ENCODE results near the gene MFRP. TPM values are rescaled to one million over a fixed set of nuclear protein-coding genes. Genes with fewer than 3 reads are reported as not detected.

Gene MFRP
- total RNA-seq, 2 experiments from 2014 or later: not detected

DNA sequence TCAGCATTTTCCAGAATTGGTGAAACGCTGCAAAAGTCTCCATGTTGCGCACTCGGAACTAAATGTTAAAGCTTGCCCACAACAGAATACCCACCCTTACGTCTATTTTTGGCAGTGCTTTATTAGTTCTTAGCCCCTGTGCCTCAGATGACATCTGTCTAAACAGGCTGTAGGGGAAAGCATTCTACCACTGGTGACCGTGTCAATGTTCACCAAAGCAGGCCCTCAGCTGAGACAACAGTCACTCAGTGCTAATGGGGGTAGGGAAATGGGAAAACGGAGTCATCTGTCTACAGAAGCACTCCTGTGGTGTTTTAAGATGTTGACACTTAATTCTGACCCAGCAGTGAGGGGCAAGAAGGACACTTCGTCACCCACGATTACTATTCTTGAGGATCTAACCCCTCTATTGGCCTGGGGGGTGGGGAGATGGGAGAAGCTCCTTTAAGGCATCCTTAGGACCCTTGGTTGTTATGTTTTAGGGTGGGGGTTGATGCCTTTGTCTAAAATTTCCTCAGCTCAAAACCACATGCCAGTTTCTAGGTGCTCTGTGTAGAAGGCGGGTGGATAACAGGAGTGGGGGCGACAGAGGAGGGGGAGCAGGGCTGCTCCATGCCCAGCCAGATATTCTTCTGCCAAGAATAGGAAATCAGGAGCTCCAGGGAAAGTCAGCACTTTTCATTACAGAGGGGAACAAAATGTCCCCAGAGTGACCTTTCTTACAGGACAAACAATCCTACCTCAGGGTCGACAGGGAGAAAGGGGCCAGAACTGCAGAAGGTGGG, 15.6 kb upstream of the MFRP start:
- no peak overlapping the region for H3K4me3 Mint-ChIP-seq
- intact Hi-C loops (cut with micrococcal nuclease): no loop called here
- peaks cover 34% of the 10 kb centered on the region for H3K27me3 Mint-ChIP-seq (ENCODE audit: low read depth)
- H3K4me1 Mint-ChIP-seq (ENCODE audit: low read depth): peaks cover 10% of the 10 kb centered on the region
- no peak for DNase-seq
- no peaks in the 10 kb centered on the region for H3K9me3 Mint-ChIP-seq
- H3K27ac Mint-ChIP-seq: no peak overlapping the region
- CTCF ChIA-PET: interaction anchor here (0.6 to 3.3 kb wide), 9 partner anchors 8 to 113 kb away, joined by 3 to 12 read pairs (median 5); partner anchors contain the start of genes C1QTNF5 and USP2
- H3K36me3 Mint-ChIP-seq (ENCODE audit: low read depth): no peaks in the 10 kb centered on the region

DNA sequence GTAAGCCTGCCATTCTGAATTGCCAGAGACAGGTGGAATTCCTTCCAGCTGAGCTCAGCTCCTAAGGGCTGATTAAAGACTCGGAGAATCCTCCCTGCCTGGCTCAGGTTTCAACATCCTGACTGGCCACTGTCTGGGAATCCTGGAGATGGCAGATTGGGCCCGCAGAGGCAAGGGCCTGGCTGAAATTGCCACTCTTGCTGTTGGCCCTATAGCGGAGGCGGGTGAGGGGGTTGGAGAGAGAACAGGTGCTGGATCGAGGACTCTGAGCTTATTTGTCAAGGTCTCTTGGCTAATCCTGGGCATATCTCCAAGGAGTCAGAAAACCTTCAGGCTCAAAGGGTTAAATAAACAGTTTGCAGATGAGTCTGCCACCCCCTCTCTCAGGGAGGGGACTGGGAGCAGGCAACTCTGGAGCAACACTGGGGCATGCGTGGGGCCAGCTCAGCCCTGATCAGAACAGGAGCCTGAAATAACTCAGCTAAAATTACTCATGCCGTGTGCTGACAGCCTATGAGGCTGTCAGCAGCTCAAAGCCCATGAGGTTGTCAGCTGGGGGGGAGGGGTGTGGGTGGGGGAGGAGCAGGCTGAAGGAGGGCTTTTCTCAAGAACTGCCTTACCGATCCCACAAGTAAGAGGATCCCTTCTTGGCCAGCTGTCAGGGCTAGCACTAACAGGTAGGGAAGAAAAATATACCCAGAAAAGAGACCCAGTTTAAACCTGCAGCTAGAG, 14.7 kb upstream of the MFRP start:
- H3K4me3 Mint-ChIP-seq: no peak overlapping the region
- intact Hi-C loops (cut with micrococcal nuclease): no loop called here
- CTCF ChIA-PET: interaction anchor here (1.1 to 3.3 kb wide), 9 partner anchors 9 to 114 kb away, joined by 3 to 12 read pairs (median 5); partner anchors contain the start of gene USP2
- H3K4me1 Mint-ChIP-seq (ENCODE audit: low read depth): peaks cover 12% of the 10 kb centered on the region
- no peaks in the 10 kb centered on the region for H3K36me3 Mint-ChIP-seq (ENCODE audit: low read depth)
- DNase-seq: peak; percentile 72
- H3K27me3 Mint-ChIP-seq (ENCODE audit: low read depth): peaks cover 27% of the 10 kb centered on the region
- no peaks in the 10 kb centered on the region for H3K9me3 Mint-ChIP-seq
- H3K27ac Mint-ChIP-seq: no peak overlapping the region

DNA sequence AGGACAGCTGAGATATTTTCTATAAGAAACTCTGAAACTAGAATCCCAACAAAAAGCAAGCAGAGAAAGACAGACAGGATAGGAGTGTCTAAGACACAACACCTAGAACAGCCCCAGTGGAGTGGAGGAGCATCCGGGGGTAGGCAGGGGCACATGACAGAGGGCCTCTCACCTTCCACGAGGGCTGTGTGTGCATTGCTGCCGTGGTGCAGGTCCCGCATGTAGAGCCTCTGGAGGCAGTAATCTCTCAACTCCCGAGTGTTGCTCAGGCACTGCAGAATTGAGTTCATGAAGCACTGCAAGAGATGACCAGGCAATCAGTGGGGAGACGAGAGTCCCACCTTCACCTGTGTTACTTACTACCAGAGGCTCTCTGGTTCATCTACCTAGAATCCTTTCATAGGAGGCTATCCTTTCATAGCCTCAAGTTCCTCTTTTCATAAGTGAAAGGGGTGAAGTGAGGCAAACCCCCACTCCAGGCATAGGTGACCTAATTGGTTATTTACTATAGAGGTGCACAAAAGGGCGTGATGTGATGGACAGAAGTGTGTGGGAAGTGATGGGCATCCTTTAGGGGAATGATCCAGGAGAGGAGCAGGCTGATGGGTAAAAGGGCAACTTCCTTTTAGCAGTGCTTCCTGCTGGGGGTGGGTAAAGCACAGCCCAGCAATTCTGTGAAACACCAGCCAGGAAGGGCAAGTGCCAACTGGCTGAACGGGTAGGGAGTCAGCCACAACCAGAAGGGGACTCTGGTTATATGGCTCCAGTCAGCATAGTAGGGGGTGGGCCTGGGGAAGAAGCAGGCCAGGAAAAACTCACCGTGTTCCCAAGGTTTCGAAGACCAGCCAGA, 13.1 kb upstream of the MFRP start:
- Mint-ChIP-seq H3K36me3 (ENCODE audit: low read depth) (no peaks in the 10 kb centered on the region), H3K4me3 (no peak overlapping the region), H3K27ac (no peak overlapping the region), H3K9me3 (no peaks in the 10 kb centered on the region), H3K4me1 (ENCODE audit: low read depth) (peaks cover 12% of the 10 kb centered on the region), H3K27me3 (ENCODE audit: low read depth) (peaks cover 23% of the 10 kb centered on the region)
- no peak for DNase-seq
- intact Hi-C loops (cut with micrococcal nuclease): loop anchor here (10.0 kb wide), 1 partner anchor 365 kb away; the partner anchor contains the start of gene NECTIN1
- CTCF ChIA-PET: interaction anchor here (1.5 to 4.8 kb wide), 4 partner anchors 19 to 117 kb away, joined by 5 to 132 read pairs (median 50); partner anchors contain the start of gene USP2

DNA sequence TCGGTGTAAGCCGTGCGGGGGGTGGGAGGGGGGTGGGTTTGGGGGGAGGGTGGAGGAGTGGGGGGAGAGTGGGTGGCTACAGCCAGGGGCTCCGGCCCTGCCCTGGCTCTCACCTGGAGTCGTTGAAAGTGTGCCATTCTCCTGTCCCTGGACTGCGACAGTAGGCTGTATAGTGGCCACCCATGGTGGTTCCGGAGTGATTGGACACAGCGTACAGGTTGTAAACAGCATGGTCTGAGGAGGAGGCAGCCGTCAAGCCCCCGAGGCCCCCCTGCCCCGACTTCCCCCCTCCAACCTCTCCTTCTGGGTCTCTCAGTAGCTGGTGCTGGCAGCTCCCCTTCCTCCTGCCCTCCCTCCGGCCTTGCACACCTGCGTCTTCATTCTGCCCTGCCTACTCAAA, 10.6 kb upstream of the MFRP start:
- Mint-ChIP-seq H3K4me3 (peak overlapping the region; percentile 17), H3K9me3 (no peaks in the 10 kb centered on the region), H3K36me3 (ENCODE audit: low read depth) (no peaks in the 10 kb centered on the region), H3K4me1 (ENCODE audit: low read depth) (peaks cover 9% of the 10 kb centered on the region), H3K27me3 (ENCODE audit: low read depth) (peaks cover 21% of the 10 kb centered on the region), H3K27ac (no peak overlapping the region)
- CTCF ChIA-PET: interaction anchor here (0.5 to 4.8 kb wide), 18 partner anchors 8 to 402 kb away, joined by 3 to 132 read pairs (median 6); partner anchors contain the start of genes NECTIN1 and USP2
- intact Hi-C loops (cut with micrococcal nuclease): loop anchor here (10.0 kb wide), 1 partner anchor 368 kb away; the partner anchor contains the start of gene NECTIN1
- no peak for DNase-seq

DNA sequence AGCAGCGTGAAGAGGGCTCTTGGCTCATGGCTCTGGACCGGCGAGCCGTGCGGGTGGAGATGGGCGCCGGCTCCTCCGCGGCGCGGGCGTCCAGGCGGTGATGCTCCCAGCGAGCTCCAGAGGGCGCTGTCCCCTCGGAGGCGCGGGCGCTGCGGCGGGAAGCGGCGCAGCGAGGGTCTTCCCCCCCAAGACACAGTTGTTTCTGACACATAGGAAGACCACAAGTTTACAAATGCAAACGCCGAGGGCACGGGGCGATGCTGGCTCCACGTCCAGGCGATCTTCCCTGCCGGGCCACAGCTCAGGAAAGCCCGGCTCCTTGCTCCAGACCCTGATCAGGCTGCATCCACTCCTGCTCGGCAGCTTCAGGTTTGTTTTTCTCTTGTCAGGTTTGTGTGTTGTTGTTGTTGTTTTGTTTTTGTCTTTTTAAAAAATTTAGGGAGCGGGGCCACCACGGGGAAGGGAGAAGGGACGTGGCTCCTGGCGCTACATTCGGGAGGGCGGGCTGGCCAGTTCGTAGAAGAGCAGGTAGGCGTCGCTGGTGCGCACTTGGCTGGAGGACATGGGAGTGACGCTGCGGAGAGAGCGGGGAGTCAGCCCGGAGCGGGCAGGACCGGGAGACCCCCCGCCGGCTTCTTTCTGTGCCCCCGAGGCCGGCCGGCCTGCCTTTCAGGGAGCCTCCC, 10.0 kb upstream of the MFRP start:
- intact Hi-C loops (cut with micrococcal nuclease): loop anchor here (1.0 to 10.0 kb wide), 5 partner anchors 18 to 368 kb away; partner anchors contain the start of genes NECTIN1 and USP2
- H3K9me3 Mint-ChIP-seq: no peaks in the 10 kb centered on the region
- H3K36me3 Mint-ChIP-seq (ENCODE audit: low read depth): no peaks in the 10 kb centered on the region
- peaks cover 22% of the 10 kb centered on the region for H3K27me3 Mint-ChIP-seq (ENCODE audit: low read depth)
- H3K4me1 Mint-ChIP-seq (ENCODE audit: low read depth): peaks cover 9% of the 10 kb centered on the region
- peak overlapping the region; percentile 81 for H3K4me3 Mint-ChIP-seq
- DNase-seq: peak; percentile 84
- H3K27ac Mint-ChIP-seq: no peak overlapping the region
- CTCF ChIA-PET: interaction anchor here (0.5 to 4.8 kb wide), 32 partner anchors 8 to 753 kb away, joined by 3 to 132 read pairs (median 4); partner anchors contain the start of genes C1QTNF5, NECTIN1, RNF26 and USP2

DNA sequence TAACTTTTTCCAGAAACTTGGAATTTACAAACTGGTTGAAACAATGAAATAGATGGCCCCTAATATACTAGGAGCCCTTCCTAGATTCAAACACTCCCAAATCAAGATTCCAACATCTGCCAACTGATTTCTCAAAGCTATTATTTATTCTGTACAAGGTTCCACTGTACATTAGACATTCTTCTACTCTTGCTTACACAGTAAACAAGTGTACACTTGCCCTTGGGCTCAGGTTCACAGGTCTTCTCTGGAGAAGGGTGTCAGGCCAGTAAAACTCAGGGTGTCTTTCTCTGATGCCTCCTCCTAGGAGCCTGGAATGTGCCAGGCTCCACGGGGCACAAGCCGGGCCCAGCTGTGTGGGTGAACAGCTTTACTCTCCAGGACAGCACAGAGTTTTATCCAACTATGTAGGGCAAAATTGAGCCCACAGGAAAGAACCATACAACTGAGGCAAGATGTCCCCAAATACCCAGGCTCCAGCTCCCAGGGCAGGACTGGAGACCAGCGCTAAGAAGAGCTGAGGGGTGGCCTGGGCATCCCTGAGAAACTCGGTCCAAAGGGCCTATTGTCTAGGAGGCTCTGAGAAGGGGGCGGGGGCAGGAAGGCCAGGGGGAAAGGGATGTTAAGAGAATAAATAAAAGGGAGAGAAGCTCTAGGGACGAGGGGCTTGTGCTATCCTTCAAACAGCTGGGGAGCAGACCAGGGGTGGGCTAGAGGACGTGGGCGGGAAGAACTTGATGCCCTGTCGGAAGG, 8.8 kb upstream of the MFRP start:
- Mint-ChIP-seq H3K27ac (no peak overlapping the region), H3K4me1 (ENCODE audit: low read depth) (peaks cover 5% of the 10 kb centered on the region), H3K36me3 (ENCODE audit: low read depth) (no peaks in the 10 kb centered on the region), H3K9me3 (no peaks in the 10 kb centered on the region), H3K4me3 (no peak overlapping the region), H3K27me3 (ENCODE audit: low read depth) (peaks cover 27% of the 10 kb centered on the region)
- CTCF ChIA-PET: interaction anchor here (0.6 to 4.8 kb wide), 17 partner anchors 10 to 374 kb away, joined by 3 to 132 read pairs (median 5); partner anchors contain the start of genes C1QTNF5, NECTIN1, RNF26 and USP2
- intact Hi-C loops (cut with micrococcal nuclease): loop anchor here (10.0 kb wide), 1 partner anchor 370 kb away; the partner anchor contains the start of gene NECTIN1
- DNase-seq: no peak

DNA sequence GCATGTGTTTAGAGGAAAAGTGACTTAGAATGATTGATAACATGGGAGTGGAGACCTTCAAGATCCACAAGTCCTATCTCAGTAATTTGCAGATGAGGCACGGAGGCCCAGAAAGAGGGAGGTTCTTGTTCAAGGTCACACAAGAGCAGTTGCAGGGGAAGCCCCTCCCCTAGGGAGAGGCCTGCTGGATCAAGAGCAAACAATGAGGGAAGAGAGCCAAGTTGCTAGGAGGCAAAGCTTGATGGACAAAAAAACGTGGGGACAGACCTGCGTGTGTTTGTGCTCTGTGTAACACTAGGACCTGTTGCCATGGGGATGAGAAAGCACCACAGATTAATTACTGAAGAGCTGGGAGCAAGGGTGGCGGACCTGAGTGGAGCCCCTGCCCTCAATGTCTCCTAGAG, 6.4 kb upstream of the MFRP start:
- H3K9me3 Mint-ChIP-seq: no peaks in the 10 kb centered on the region

DNA sequence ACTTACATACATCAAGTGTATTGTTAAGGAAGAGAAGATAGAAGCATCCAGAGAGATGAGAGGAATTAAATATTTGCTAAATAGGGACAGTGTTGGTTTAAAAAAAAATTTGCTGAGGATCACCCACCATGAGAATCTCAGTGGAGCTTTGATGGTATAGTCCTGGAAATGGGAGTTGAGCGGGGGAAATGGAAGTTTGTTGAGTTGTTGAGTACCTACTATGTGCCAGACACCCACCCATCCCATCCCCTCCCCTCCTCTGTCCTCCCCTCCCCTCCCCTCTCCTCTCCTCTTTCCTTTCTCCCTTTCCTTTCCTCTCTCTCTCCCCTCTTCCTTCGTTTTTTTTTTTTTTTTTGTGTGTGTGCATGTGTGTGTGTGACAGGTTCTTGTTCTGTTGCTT, 4.7 kb upstream of the MFRP start:
- H3K9me3 Mint-ChIP-seq: no peaks in the 10 kb centered on the region
- peaks cover 30% of the 10 kb centered on the region for H3K27me3 Mint-ChIP-seq (ENCODE audit: low read depth)
- H3K27ac Mint-ChIP-seq: no peak overlapping the region
- intact Hi-C loops (cut with micrococcal nuclease): loop anchor here (10.0 kb wide), 1 partner anchor 374 kb away; the partner anchor contains the start of gene NECTIN1
- CTCF ChIA-PET: interaction anchor here (0.9 to 1.7 kb wide), 3 partner anchors 13 to 123 kb away, joined by 3 to 6 read pairs (median 6); no protein-coding TSS in a partner anchor
- H3K36me3 Mint-ChIP-seq (ENCODE audit: low read depth): no peaks in the 10 kb centered on the region
- DNase-seq: no peak
- H3K4me3 Mint-ChIP-seq: no peak overlapping the region
- peaks cover 2% of the 10 kb centered on the region for H3K4me1 Mint-ChIP-seq (ENCODE audit: low read depth)

More for the DNA sequence above, 6.4 kb upstream of the MFRP start:
- H3K27ac Mint-ChIP-seq: no peak overlapping the region
- H3K4me3 Mint-ChIP-seq: no peak overlapping the region
- intact Hi-C loops (cut with micrococcal nuclease): loop anchor here (10.0 kb wide), 1 partner anchor 372 kb away; the partner anchor contains the start of gene NECTIN1
- no peaks in the 10 kb centered on the region for H3K36me3 Mint-ChIP-seq (ENCODE audit: low read depth)
- peaks cover 5% of the 10 kb centered on the region for H3K4me1 Mint-ChIP-seq (ENCODE audit: low read depth)
- no peak for DNase-seq
- CTCF ChIA-PET: interaction anchor here (0.6 to 1.7 kb wide), 3 partner anchors 13 to 121 kb away, joined by 3 to 6 read pairs (median 3); no protein-coding TSS in a partner anchor
- H3K27me3 Mint-ChIP-seq (ENCODE audit: low read depth): peaks cover 31% of the 10 kb centered on the region

DNA sequence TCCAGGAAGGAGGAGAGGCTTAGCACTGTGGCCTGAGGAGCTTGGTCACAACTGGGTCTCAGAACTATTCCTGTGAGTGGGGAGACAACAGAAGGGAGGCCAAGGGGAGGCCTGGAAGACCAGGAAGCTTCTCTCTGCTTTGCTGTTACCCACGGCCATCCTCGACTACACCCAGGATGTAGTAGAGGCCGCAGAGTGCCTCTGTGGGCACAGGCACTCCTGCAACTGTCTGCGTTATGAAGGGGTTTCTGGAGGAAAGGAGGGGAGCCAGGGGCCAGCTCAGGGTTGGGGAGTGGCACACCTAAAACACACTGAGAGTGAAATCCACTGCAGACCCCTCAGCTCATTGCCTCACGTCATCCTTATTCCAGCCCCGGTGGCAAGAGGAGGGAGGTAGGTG, 3.8 kb upstream of the MFRP start:
- Mint-ChIP-seq H3K27me3 (ENCODE audit: low read depth) (peaks cover 28% of the 10 kb centered on the region), H3K4me1 (ENCODE audit: low read depth) (no peaks in the 10 kb centered on the region), H3K4me3 (no peak overlapping the region), H3K27ac (no peak overlapping the region), H3K36me3 (ENCODE audit: low read depth) (no peaks in the 10 kb centered on the region), H3K9me3 (no peaks in the 10 kb centered on the region)
- DNase-seq: no peak
- CTCF ChIA-PET: interaction anchor here (0.9 to 1.6 kb wide), 3 partner anchors 12 to 26 kb away, joined by 3 to 6 read pairs (median 3); no protein-coding TSS in a partner anchor
- intact Hi-C loops (cut with micrococcal nuclease): loop anchor here (10.0 kb wide), 1 partner anchor 374 kb away; the partner anchor contains the start of gene NECTIN1

DNA sequence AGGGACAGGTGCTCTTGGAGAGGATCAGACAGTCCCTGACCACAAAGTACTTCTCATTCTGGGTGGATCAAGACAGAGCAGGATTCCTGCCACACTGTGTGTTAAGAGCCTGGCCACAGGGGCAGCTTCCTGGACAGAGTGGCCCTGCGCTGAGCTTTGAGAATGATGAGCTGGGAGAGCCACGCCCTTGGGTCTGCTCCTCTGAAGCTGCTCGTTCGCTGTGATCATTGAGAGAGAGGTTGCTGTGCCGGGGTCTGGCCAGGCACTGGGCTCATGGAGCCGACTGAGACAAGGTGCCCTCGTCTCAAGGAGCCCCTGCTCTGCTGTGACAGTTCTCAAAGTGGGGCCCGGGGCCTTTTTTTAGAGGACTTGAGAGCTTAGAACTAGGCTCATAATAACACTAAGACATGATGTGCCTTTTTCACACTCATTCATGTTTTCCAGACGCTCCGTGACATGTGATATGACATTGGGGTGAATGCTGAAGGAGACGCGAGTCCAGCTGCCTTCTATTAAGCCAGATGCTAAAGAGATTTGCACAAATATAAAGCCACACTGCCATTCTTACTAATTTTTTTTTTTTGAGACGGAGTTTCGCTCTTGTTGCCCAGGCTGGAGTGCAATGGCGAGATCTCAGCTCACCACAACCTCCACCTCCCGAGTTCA, 1.6 kb upstream of the MFRP start:
- intact Hi-C loops (cut with micrococcal nuclease): no loop called here
- Mint-ChIP-seq H3K27ac (no peak overlapping the region), H3K4me1 (ENCODE audit: low read depth) (no peaks in the 10 kb centered on the region), H3K27me3 (ENCODE audit: low read depth) (peaks cover 24% of the 10 kb centered on the region), H3K9me3 (no peaks in the 10 kb centered on the region), H3K4me3 (no peak overlapping the region), H3K36me3 (ENCODE audit: low read depth) (no peaks in the 10 kb centered on the region)
- CTCF ChIA-PET: interaction anchor here (0.6 to 2.0 kb wide), 5 partner anchors 8 to 333 kb away, joined by 3 to 10 read pairs (median 4); no protein-coding TSS in a partner anchor
- DNase-seq: no peak
